SK-N-MC (cell line): ENCODE results near the gene PCDHA1.
"Not testable (repeated sequence)": the region's sequence is repeated elsewhere in the genome, so short reads cannot be mapped to it uniquely, and the experiment has no call there.

ENCODE experiments used
- DNase-seq: peaks from one replicate; pipeline ENCODE4 v3.0.0-alpha.2; 2011; ENCODE audit warnings: low read depth, low spot score
- H3K27ac ChIP-seq: fragments of 200-600 bp; sonication (generic); 2 replicates; pipeline ENCODE4 v1.5.1; 2016; ENCODE audit warnings: mixed run types
- H3K36me3 ChIP-seq: fragments of 200-600 bp; sonication (generic); 2 replicates; pipeline ENCODE4 v1.6.1; 2017; ENCODE audit warnings: antibody characterized with exemption, low read length, mixed read lengths; ENCODE audit not compliant: insufficient read depth
- H3K4me3 ChIP-seq: fragments of 200-600 bp; sonication (generic); 2 replicates; pipeline ENCODE4 v1.5.1; 2016
- H3K9ac ChIP-seq: fragments of 200-600 bp; sonication (generic); 2 replicates; pipeline ENCODE4 v1.8.0; 2017; ENCODE audit warnings: mixed run types, mixed read lengths; ENCODE audit not compliant: insufficient read length
- H3K9me3 ChIP-seq: fragments of 200-600 bp; sonication (generic); 2 replicates; pipeline ENCODE4 v1.6.1; 2017; ENCODE audit warnings: low read depth, mild to moderate bottlenecking, antibody characterized with exemption, low read length, moderate library complexity, mixed read lengths
- EZH2 ChIP-seq: fragments of 200-600 bp; sonication (generic); IDR thresholded peaks from one replicate; pipeline ENCODE4 v1.6.1; 2017; ENCODE audit warnings: antibody characterized with exemption
- FOXP2 ChIP-seq: optimal IDR thresholded peaks from 2 replicates; pipeline ENCODE3; 2011; ENCODE audit warnings: mild to moderate bottlenecking, moderate library complexity; ENCODE audit not compliant: insufficient read depth; ENCODE audit errors: extremely low read length, control extremely low read depth
- POLR2AphosphoS5 ChIP-seq: IDR thresholded peaks from 2 replicates; pipeline ENCODE4 v1.6.1; 2012; ENCODE audit warnings: mild to moderate bottlenecking, low read depth, low read length, borderline replicate concordance

PCDHA1 gene

DNA sequence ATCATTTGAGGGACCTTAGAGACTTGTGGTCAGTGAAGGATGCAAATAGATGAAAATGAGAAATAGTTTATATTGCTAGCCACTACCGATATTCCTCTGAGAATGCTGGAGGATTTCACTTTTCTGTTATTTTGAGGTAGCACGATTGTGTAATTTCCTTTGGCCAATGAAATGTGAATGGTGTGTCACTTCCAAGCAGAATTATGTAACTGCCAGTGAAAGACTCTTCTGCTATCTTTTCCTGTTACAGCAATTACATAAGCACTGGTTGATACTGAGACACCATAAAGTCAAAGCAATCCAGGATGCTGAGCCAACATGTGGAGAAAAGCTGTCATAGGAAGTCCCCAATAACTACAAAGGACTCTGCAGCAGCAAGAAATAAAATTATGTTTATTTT is 5.1 kb downstream of the PCDHA1 start:
- H3K27ac ChIP-seq: no peak overlapping the region
- H3K4me3 ChIP-seq: no peak overlapping the region
- DNase-seq: no peak
- H3K9me3 ChIP-seq: no peaks in the 10 kb centered on the region; the same call in 1 of the 2 replicates
- H3K9ac ChIP-seq: no peak overlapping the region
- TF ChIP-seq FOXP2: no peak
- TF ChIP-seq POLR2AphosphoS5: no peak
- TF ChIP-seq EZH2: no peak
- no peaks in the 10 kb centered on the region for H3K36me3 ChIP-seq

DNA sequence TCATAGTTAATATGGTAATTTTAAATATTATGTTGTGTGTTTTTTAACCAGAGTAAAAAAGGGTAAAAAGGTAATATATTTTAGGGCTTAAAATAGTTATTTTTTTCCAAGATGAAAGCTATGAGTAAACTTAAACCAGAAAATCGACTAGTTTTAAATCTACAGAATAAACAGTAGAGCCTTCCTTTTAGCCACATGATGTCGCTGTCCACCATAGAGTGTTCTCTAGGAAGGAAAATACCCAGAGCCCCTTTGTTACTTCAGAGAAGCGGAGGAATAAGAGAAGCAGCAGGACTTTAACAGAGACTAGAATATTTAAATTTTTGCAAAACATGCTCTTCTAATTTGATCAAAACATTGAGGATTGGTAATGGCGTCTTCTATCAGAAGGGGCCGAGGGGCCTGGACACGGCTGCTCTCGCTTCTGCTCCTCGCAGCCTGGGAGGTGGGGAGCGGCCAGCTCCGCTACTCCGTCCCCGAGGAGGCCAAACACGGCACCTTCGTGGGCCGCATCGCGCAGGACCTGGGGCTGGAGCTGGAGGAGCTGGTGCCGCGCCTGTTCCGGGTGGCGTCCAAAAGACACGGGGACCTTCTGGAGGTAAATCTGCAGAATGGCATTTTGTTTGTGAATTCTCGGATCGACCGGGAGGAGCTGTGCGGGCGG is 8.8 kb downstream of the PCDHA1 start, which contains the start of gene PCDHA2:
TSS of gene PCDHA2 (plus strand) at position 258 of the 664 bp plus-strand sequence.
- no peaks in the 10 kb centered on the region for H3K36me3 ChIP-seq
- TF ChIP-seq EZH2 (no peak), POLR2AphosphoS5 (no peak), FOXP2 (no peak)
- no peak for DNase-seq
- no peak within 1 kb of the TSS for H3K4me3 ChIP-seq
- H3K27ac ChIP-seq: no peak within 1 kb of the TSS
- H3K9me3 ChIP-seq: no peaks in the 10 kb centered on the region; the same call in 1 of the 2 replicates
- no peak within 1 kb of the TSS for H3K9ac ChIP-seq

DNA sequence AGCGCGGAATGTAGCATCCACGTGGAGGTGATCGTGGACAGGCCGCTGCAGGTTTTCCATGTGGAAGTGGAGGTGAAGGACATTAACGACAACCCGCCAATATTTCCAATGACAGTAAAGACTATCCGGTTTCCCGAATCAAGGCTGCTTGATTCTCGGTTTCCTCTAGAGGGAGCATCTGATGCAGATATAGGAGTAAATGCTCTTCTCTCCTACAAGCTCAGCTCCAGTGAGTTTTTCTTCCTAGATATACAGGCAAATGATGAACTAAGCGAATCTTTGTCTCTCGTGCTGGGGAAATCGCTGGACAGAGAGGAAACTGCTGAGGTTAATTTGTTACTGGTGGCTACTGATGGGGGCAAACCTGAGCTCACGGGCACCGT is 9.3 kb downstream of the PCDHA1 start:
- TF ChIP-seq EZH2: no peak
- TF ChIP-seq POLR2AphosphoS5: no peak
- no peak for TF ChIP-seq FOXP2
- Histone ChIP-seq H3K9ac (no peak overlapping the region), H3K27ac (no peak overlapping the region), H3K9me3 (no peaks in the 10 kb centered on the region; the same call in 1 of the 2 replicates), H3K4me3 (no peak overlapping the region), H3K36me3 (no peaks in the 10 kb centered on the region)
- DNase-seq: no peak

DNA sequence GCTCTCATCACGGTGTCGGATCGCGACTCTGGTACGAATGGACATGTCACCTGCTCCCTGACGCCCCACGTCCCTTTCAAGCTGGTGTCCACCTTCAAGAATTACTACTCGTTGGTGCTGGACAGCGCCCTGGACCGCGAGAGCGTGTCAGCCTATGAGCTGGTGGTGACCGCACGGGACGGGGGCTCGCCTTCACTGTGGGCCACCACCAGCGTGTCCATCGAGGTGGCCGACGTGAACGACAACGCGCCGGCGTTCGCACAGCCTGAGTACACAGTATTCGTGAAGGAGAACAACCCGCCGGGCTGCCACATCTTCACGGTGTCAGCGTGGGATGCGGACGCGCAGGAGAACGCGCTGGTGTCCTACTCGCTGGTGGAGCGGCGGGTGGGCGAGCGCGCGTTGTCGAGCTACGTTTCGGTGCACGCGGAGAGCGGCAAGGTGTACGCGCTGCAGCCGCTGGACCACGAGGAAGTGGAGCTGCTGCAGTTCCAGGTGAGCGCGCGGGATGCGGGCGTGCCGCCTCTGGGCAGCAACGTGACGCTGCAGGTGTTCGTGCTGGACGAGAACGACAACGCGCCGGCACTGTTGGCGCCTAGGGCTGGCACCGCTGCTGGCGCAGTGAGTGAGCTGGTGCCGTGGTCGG is 10.3 kb downstream of the PCDHA1 start:
- H3K9me3 ChIP-seq, H3K9ac ChIP-seq, DNase-seq, H3K4me3 ChIP-seq, H3K27ac ChIP-seq, H3K36me3 ChIP-seq: not testable (repeated sequence)

DNA sequence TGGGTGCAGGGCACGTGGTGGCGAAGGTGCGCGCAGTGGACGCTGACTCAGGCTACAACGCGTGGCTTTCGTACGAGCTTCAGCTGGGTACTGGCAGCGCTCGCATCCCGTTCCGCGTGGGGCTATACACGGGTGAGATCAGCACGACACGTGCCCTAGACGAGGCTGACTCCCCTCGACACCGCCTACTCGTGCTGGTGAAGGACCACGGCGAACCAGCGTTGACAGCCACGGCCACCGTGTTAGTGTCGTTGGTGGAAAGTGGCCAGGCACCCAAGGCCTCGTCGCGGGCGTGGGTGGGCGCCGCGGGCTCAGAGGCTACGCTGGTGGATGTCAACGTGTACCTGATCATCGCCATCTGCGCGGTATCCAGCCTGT is 10.8 kb downstream of the PCDHA1 start:
- no peaks in the 10 kb centered on the region for H3K36me3 ChIP-seq
- H3K27ac ChIP-seq: no peak overlapping the region
- no peak for DNase-seq
- no peak overlapping the region for H3K4me3 ChIP-seq
- no peak overlapping the region for H3K9ac ChIP-seq
- TF ChIP-seq FOXP2: no peak
- TF ChIP-seq EZH2: no peak
- no peak for TF ChIP-seq POLR2AphosphoS5
- H3K9me3 ChIP-seq: no peaks in the 10 kb centered on the region; the same call in 1 of the 2 replicates

DNA sequence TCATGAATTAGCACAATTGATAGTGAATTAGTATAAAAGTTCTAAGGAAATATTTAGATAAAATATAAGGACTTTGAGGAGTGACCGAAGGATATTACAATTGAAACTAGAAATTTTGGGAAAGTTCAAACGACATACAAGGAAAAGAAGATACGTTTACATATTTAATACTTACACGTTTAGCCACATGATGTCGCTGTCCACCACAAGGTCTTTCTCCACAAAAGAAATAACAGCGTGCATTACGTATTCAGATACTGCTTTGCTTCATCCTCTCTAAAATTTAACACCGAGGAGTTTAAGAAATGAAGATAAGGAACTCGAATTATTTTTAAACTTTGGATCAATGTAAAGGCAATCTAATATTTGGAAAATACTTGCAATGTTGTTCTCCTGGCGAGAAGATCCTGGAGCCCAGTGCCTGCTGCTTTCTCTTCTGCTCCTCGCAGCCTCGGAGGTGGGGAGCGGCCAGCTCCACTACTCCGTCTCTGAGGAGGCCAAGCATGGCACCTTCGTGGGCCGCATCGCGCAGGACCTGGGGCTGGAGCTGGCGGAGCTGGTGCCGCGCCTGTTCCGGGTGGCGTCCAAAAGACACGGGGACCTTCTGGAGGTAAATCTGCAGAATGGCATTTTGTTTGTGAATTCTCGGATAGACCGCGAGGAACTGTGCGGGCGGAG is 15.0 kb downstream of the PCDHA1 start, which contains the start of gene PCDHA3:
TSS of gene PCDHA3 (plus strand) at position 242 of the 678 bp plus-strand sequence.
- no peak within 1 kb of the TSS for H3K27ac ChIP-seq
- no peak for DNase-seq

DNA sequence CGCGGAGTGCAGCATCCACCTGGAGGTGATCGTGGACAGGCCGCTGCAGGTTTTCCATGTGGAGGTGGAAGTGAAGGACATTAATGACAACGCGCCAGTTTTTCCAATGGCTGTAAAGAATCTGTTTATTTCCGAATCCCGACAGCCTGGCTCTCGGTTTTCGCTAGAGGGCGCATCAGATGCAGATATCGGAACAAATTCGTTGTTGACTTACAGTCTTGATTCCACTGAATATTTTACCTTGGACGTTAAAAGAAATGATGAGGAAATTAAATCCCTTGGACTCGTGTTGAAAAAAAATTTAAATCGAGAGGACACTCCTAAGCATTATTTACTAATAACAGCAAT is 15.5 kb downstream of the PCDHA1 start:
- no peaks in the 10 kb centered on the region for H3K9me3 ChIP-seq
- no peak for DNase-seq
- no peak overlapping the region for H3K4me3 ChIP-seq
- no peak for TF ChIP-seq FOXP2
- no peak for TF ChIP-seq POLR2AphosphoS5
- TF ChIP-seq EZH2: no peak
- H3K36me3 ChIP-seq: no peaks in the 10 kb centered on the region
- no peak overlapping the region for H3K9ac ChIP-seq
- H3K27ac ChIP-seq: no peak overlapping the region

More for the DNA sequence above, 15.0 kb downstream of the PCDHA1 start, which contains the start of gene PCDHA3:
- Histone ChIP-seq H3K9me3 (no peaks in the 10 kb centered on the region), H3K36me3 (no peaks in the 10 kb centered on the region), H3K4me3 (no peak within 1 kb of the TSS), H3K9ac (no peak within 1 kb of the TSS)
- TF ChIP-seq EZH2: no peak

DNA sequence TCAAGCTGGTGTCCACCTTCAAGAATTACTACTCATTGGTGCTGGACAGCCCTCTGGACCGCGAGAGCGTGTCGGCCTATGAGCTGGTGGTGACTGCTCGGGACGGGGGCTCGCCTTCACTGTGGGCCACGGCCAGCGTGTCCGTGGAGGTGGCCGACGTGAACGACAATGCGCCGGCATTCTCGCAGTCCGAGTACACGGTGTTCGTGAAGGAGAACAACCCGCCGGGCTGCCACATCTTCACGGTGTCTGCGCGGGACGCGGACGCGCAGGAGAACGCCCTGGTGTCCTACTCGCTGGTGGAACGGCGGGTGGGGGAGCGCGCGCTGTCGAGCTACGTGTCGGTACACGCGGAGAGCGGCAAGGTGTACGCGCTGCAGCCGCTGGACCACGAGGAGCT is 16.4 kb downstream of the PCDHA1 start:
- not testable (repeated sequence) for DNase-seq, H3K4me3 ChIP-seq, H3K36me3 ChIP-seq, H3K9ac ChIP-seq, H3K27ac ChIP-seq, H3K9me3 ChIP-seq
